Heart right ventricle (tissue), 16 donors: Measurements from ENCODE around the gene KCNJ16. TPM values are rescaled to one million over a fixed set of nuclear protein-coding genes. Genes with fewer than 3 reads are reported as not detected.

ENCODE experiments used
- ATAC-seq, 8 donors: fragments of 200-7000 bp; cut with Tn5 transposase; one replicate each; pipeline ENCODE4 v1.9.1; 2020; ENCODE audit warnings: mild to moderate bottlenecking in 8 of 8, moderate library complexity in 8 of 8, moderate number of reproducible peaks in 1 of 8
- DNase-seq, 2 donors: peaks; one replicate each; pipeline ENCODE4 v3.0.0-alpha.2; 2020
- H3K27ac ChIP-seq, 10 donors: fragments of 200-600 bp; sonication (generic) in 2 of 10; one replicate each; pipeline versions ENCODE4 v1.5.0 to v1.8.0; 2020 to 2022; ENCODE audit warnings: mild to moderate bottlenecking in 3 of 10
- H3K27me3 ChIP-seq, 7 donors: fragments of 200-600 bp; one replicate each; pipeline ENCODE4 v1.8.0; 2021 to 2022; ENCODE audit warnings: mild to moderate bottlenecking in 2 of 7
- H3K36me3 ChIP-seq, 9 donors: fragments of 200-600 bp; sonication (generic) in 1 of 9; one replicate each; pipeline versions ENCODE4 v1.5.0 to v1.8.0; 2020 to 2022; ENCODE audit warnings: mild to moderate bottlenecking in 2 of 9
- H3K4me1 ChIP-seq, 9 donors: fragments of 200-600 bp; sonication (generic) in 1 of 9; one replicate each; pipeline versions ENCODE4 v1.5.0 to v1.8.0; 2020 to 2022; ENCODE audit warnings: mild to moderate bottlenecking in 4 of 9
- H3K4me3 ChIP-seq, 10 donors: fragments of 200-600 bp; sonication (generic) in 2 of 10; one replicate each; pipeline versions ENCODE4 v1.5.0 to v1.8.0; 2020 to 2022; ENCODE audit warnings: mild to moderate bottlenecking in 7 of 10, moderate library complexity in 2 of 10
- H3K9me3 ChIP-seq, 11 donors: fragments of 200-600 bp in 10 of 11; sonication (generic) in 2 of 11; one replicate each; pipeline versions ENCODE4 v1.5.0 to v1.8.0; 2013 to 2022; ENCODE audit warnings: mild to moderate bottlenecking in 2 of 11, control low read depth in 1 of 11, moderate library complexity in 1 of 11
- CTCF ChIP-seq, 9 donors: fragments of 200-600 bp; sonication (generic) in 2 of 9; IDR thresholded peaks; one replicate each; pipeline versions ENCODE4 v1.5.0 to v1.8.0; 2021 to 2022; ENCODE audit warnings: antibody characterized with exemption in 9 of 9, mild to moderate bottlenecking in 5 of 9, moderate library complexity in 1 of 9
- WGBS, 2 donors: extraction: QIAGEN DNeasy Blood & Tissue Kit; methylation state at CpG; one replicate each; pipeline ENCODE4 v1.1.7; 2013; ENCODE audit warnings: inconsistent platforms in 1 of 2; 5-methylcytosine and 5-hydroxymethylcytosine counted together
- intact Hi-C, 10 donors: fragments of 100-400 bp; cut with DNase I; formaldehyde crosslinking; loops; one replicate each; pipeline versions ENCODE4 v1.11.1 to v1.14.2; 2022
- polyA plus RNA-seq, 2 donors: library from polyadenylated mRNA; stranded (reverse); fragments of 200-250 nt; gene quantifications; one replicate each; pipeline ENCODE4 v1.2.3, GENCODE V29; 2013
- total RNA-seq, 10 donors: library from RNA; stranded (reverse); fragmentation: NEBNext Ultra II Directional in 3 of 10; extraction: Animal tissue kit (Norgen Biotek cat#: 25700) in 3 of 10; gene quantifications; one replicate each; pipeline versions ENCODE4 v1.2.1 to v1.2.4, GENCODE V29; 2021 to 2023
- donor health status: Arrhythmogenic right ventricular cardiomyopathy.
- donor health status: ischemic (EF 13 %, LVEDD 7.1; RV severe dilation, severe dysfunction).
- donor health status: healthy with polysubstance abuse.
- donor health status: DM: no; HTN: yes; CAD: no.
- donor health status: DM: no; HTN: no; CAD: no.
- donor health status: ischemic (EF 25% LVEDD 6.9; RV normal size, moderate dysfunction).
- donor health status: ischemic (EF 25% LVEDD 5.7; RV mildly dilated, moderate dysfunction).
- donor health status: healthy.
- donor health status: DM: yes; HTN: yes; CAD: no.
- donor health status: Ischemic cardiomyopathy.
- donor health status: ischemic (EF 35%, LVEDD 5.7; RV mildly dilated, moderate dysfunction).
- donor health status: nonischemic (EF 11% LVEDD 7.7; RV severe dilation, severe dysfunction).
- donor health status: DM: yes; HTN: yes; CAD: no.
- donor health status: PGD.
- donor health status: ischemic (EF 29% LVEDD 5.4; RV normal size, mild dysfunction).
- donor health status: nonischemic (EF 23%, LVEDD 6.1; RV moderate dilation, normal function).

KCNJ16 gene
- total and polyA plus RNA-seq, 12 donors, result 0.09 to 0.24 (median 0.14) TPM; not detected in 8

- DNase-seq, result no peak
- H3K27ac ChIP-seq, result no peak overlapping the region
Measured at GRCh38 chr17:70115126-70115525, 40.1 kb downstream of the KCNJ16 start.

GRCh38 chr17:70116919-70117318 lies 41.9 kb downstream of the KCNJ16 start:
- Histone ChIP-seq H3K9me3 (peaks cover 0 to 22% (median 8%) of the 10 kb centered on the region in 11 donors), H3K27me3 (no peaks in the 10 kb centered on the region), H3K4me3 (no peak overlapping the region), H3K4me1 (peaks cover 0 to 26% (median 6%) of the 10 kb centered on the region in 9 donors), H3K36me3 (no peaks in the 10 kb centered on the region), H3K27ac (no peak overlapping the region)
- no peak for ATAC-seq
- no peak for TF ChIP-seq CTCF (IDR thresholded peaks at IDR 0.05)
- intact Hi-C loops, result no loop called here
- no peak for DNase-seq
- WGBS, 2 donors, result 95 to 99% methylated on average over 3 of the region's 3 CpGs

More at GRCh38 chr17:70115126-70115525, 40.1 kb downstream of the KCNJ16 start:
- intact Hi-C loops, result no loop called here
- no peak for TF ChIP-seq CTCF (IDR thresholded peaks at IDR 0.05)
- no peak for ATAC-seq
- H3K4me3 ChIP-seq, result no peak overlapping the region
- no peaks in the 10 kb centered on the region for H3K36me3 ChIP-seq
- H3K9me3 ChIP-seq, result peaks cover 0 to 19% (median 8%) of the 10 kb centered on the region in 11 donors
- no peaks in the 10 kb centered on the region for H3K27me3 ChIP-seq
- H3K4me1 ChIP-seq, result peaks cover 0 to 15% (median 7%) of the 10 kb centered on the region in 9 donors

- WGBS, 2 donors, result 92 to 93% methylated on average over 1 of the region's 1 CpG
- Histone ChIP-seq H3K27me3 (no peaks in the 10 kb centered on the region), H3K9me3 (peaks cover 0 to 22% (median 8%) of the 10 kb centered on the region in 11 donors), H3K4me3 (no peak overlapping the region), H3K27ac (no peak overlapping the region), H3K4me1 (peaks cover 0 to 52% (median 6%) of the 10 kb centered on the region in 9 donors), H3K36me3 (no peaks in the 10 kb centered on the region)
- intact Hi-C loops, result no loop called here
- DNase-seq (no peak), ATAC-seq (no peak)
- TF ChIP-seq CTCF (IDR thresholded peaks at IDR 0.05), result no peak
Measured at GRCh38 chr17:70119545-70119944, 44.5 kb downstream of the KCNJ16 start.

- H3K27ac ChIP-seq, result no peak overlapping the region
- no peak overlapping the region for H3K4me3 ChIP-seq
- intact Hi-C loops, result no loop called here
- no peaks in the 10 kb centered on the region for H3K36me3 ChIP-seq
- DNase-seq (no peak), ATAC-seq (no peak)
- TF ChIP-seq CTCF (IDR thresholded peaks at IDR 0.05), result no peak
- peaks cover 0 to 52% (median 6%) of the 10 kb centered on the region in 9 donors for H3K4me1 ChIP-seq
- H3K27me3 ChIP-seq, result no peaks in the 10 kb centered on the region
- H3K9me3 ChIP-seq, result peaks cover 0 to 22% (median 8%) of the 10 kb centered on the region in 11 donors
- 70 to 77% methylated on average over 2 of the region's 2 CpGs for WGBS, 2 donors
Measured at GRCh38 chr17:70119983-70120382, 45.0 kb downstream of the KCNJ16 start.
